Neural progenitor cell (in vitro differentiated cells): Measurements from ENCODE around the gene UBE2I. TPM values are rescaled to one million over a fixed set of nuclear protein-coding genes. Genes with fewer than 3 reads are reported as not detected.

Experiments
- DNase-seq: peaks from one replicate; pipeline ENCODE4 v3.0.0-alpha.2; 2016; ENCODE audit warnings: low spot score
- H2AFZ ChIP-seq: fragments of 200-600 bp; sonication (generic); replicated peaks from 2 replicates; pipeline ENCODE4 v1.6.1; 2016; ENCODE audit warnings: antibody characterized with exemption
- H3F3A ChIP-seq: fragments of 200-600 bp; sonication (generic); 2 replicates; pipeline ENCODE4 v1.6.1; 2016; ENCODE audit warnings: antibody characterized with exemption, low read depth
- H3K27ac ChIP-seq: fragments of 200-600 bp; sonication (generic); 2 replicates; pipeline ENCODE4 v1.5.1; 2016; ENCODE audit warnings: mild to moderate bottlenecking
- H3K27me3 ChIP-seq: fragments of 200-600 bp; sonication (generic); 2 replicates; pipeline ENCODE4 v1.6.1; 2016; ENCODE audit warnings: mild to moderate bottlenecking, moderate library complexity
- H3K36me3 ChIP-seq: fragments of 200-600 bp; sonication (generic); 2 replicates; pipeline ENCODE4 v1.5.1; 2016
- H3K4me1 ChIP-seq: fragments of 200-600 bp; sonication (generic); 2 replicates; pipeline ENCODE4 v1.6.1; 2016; ENCODE audit warnings: mixed run types
- H3K4me2 ChIP-seq: fragments of 200-600 bp; sonication (generic); 2 replicates; pipeline ENCODE4 v1.6.1; 2016
- H3K4me3 ChIP-seq: fragments of 200-600 bp; sonication (generic); 2 replicates; pipeline ENCODE4 v1.5.1; 2016
- H3K79me2 ChIP-seq: fragments of 200-600 bp; sonication (generic); 2 replicates; pipeline ENCODE4 v1.6.1; 2016; ENCODE audit warnings: low read depth
- H3K9ac ChIP-seq: fragments of 200-600 bp; sonication (generic); 2 replicates; pipeline ENCODE4 v1.6.1; 2016
- H3K9me3 ChIP-seq: fragments of 200-600 bp; sonication (generic); 2 replicates; pipeline ENCODE4 v1.5.1; 2016; ENCODE audit warnings: low read depth
- H4K20me1 ChIP-seq: fragments of 200-600 bp; sonication (generic); 2 replicates; pipeline ENCODE4 v1.6.1; 2016; ENCODE audit warnings: low read depth
- H3K27ac Mint-ChIP-seq: 3 replicates; pipeline ENCODE4 v1.8.0; 2021; ENCODE audit warnings: mixed read lengths
- H3K27me3 Mint-ChIP-seq: 2 replicates; pipeline ENCODE4 v1.8.0; 2022; ENCODE audit warnings: low read depth, mild to moderate bottlenecking, inconsistent platforms, moderate library complexity, mixed read lengths; ENCODE audit not compliant: insufficient read depth
- H3K36me3 Mint-ChIP-seq: 3 replicates; pipeline ENCODE4 v1.8.0; 2021; ENCODE audit warnings: mixed read lengths
- H3K4me1 Mint-ChIP-seq: 3 replicates; pipeline ENCODE4 v1.8.0; 2021; ENCODE audit warnings: mixed read lengths
- H3K4me3 Mint-ChIP-seq: 3 replicates; pipeline ENCODE4 v1.8.0; 2021; ENCODE audit warnings: mild to moderate bottlenecking, moderate library complexity, mixed read lengths
- H3K9me3 Mint-ChIP-seq: 3 replicates; pipeline ENCODE4 v1.8.0; 2020; ENCODE audit warnings: mixed read lengths
- EZH2 ChIP-seq: fragments of 200-600 bp; sonication (generic); IDR thresholded peaks from 2 replicates; pipeline ENCODE4 v1.6.1; 2017; ENCODE audit warnings: antibody characterized with exemption, mild to moderate bottlenecking, moderate library complexity
- EZH2phosphoT487 ChIP-seq: fragments of 200-600 bp; sonication (generic); IDR thresholded peaks from 2 replicates; pipeline ENCODE4 v1.6.1; 2017; ENCODE audit warnings: antibody characterized with exemption
- total RNA-seq: library from RNA; depleted of rRNA; stranded (reverse); fragments of >200 nt; gene quantifications from 2 replicates; pipeline ENCODE4 v1.2.3, GENCODE V29; 2015; ENCODE audit warnings: low replicate concordance
- TF ChIP-seq, protein P1 (sequence below): fragments of 200-600 bp; sonication (generic); IDR thresholded peaks from 2 replicates; pipeline ENCODE4 v1.5.1; 2017; ENCODE audit warnings: antibody characterized with exemption, mild to moderate bottlenecking

Gene UBE2I
- total RNA-seq, 1 donor from 2014 or later, result 239 TPM

DNA sequence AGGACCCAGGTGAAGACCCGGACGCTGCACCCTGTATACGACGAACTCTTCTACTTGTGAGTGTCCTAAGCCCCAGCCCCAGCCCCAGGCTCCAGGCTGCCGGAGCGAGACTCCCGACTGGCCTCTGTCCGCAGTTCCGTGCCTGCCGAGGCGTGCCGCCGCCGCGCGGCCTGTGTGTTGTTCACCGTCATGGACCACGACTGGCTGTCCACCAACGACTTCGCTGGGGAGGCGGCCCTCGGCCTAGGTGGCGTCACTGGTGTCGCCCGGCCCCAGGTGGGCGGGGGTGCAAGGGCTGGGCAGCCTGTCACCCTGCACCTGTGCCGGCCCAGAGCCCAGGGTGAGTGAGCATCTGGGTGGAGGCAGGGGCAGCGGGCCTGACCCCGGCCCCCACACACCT, 38.5 kb downstream of the UBE2I start:
- Mint-ChIP-seq H3K4me3 (no peak overlapping the region), H3K36me3 (peaks cover 5% of the 10 kb centered on the region), H3K4me1 (peaks cover 19% of the 10 kb centered on the region), H3K27me3 (peaks cover 21% of the 10 kb centered on the region), H3K9me3 (peaks cover 6% of the 10 kb centered on the region), H3K27ac (no peak overlapping the region)
- TF ChIP-seq, protein P1, sequence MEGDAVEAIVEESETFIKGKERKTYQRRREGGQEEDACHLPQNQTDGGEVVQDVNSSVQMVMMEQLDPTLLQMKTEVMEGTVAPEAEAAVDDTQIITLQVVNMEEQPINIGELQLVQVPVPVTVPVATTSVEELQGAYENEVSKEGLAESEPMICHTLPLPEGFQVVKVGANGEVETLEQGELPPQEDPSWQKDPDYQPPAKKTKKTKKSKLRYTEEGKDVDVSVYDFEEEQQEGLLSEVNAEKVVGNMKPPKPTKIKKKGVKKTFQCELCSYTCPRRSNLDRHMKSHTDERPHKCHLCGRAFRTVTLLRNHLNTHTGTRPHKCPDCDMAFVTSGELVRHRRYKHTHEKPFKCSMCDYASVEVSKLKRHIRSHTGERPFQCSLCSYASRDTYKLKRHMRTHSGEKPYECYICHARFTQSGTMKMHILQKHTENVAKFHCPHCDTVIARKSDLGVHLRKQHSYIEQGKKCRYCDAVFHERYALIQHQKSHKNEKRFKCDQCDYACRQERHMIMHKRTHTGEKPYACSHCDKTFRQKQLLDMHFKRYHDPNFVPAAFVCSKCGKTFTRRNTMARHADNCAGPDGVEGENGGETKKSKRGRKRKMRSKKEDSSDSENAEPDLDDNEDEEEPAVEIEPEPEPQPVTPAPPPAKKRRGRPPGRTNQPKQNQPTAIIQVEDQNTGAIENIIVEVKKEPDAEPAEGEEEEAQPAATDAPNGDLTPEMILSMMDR, result no peak
- TF ChIP-seq EZH2phosphoT487, result no peak
- TF ChIP-seq EZH2, result no peak
- Histone ChIP-seq H3K4me2 (no peak overlapping the region), H3K9ac (no peak overlapping the region), H3K4me3 (no peak overlapping the region), H3K4me1 (peaks cover 4% of the 10 kb centered on the region), H3K27ac (no peak overlapping the region), H3K79me2 (peaks cover 24% of the 10 kb centered on the region), H4K20me1 (peaks cover 6% of the 10 kb centered on the region), H2AFZ (no peak overlapping the region), H3K36me3 (no peaks in the 10 kb centered on the region), H3K27me3 (peaks cover 20% of the 10 kb centered on the region), H3K9me3 (no peaks in the 10 kb centered on the region), H3F3A (no peaks in the 10 kb centered on the region)
- no peak for DNase-seq

DNA sequence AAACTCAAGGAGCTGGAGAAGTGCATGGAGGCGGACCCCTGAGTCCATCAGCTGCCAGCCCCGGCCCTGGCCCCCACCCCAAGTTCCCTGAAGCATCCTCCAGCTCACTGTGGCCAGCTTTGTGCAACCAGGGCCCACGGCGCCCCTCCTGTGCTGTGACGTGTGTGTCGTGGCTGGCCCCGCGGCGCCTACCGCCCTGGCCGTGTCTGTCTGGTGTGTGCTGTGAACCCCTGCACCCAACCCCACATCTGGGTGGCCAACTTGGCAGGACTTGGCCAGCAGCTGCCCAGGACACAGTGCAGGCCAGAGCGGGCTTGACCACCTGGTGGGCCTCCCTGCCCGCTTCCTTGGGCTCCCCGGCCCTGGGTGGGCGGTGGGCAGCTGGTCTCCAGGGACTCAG, 39.0 kb downstream of the UBE2I start:
- Mint-ChIP-seq H3K27me3 (peaks cover 18% of the 10 kb centered on the region), H3K9me3 (peaks cover 6% of the 10 kb centered on the region), H3K4me1 (peaks cover 19% of the 10 kb centered on the region), H3K4me3 (peak overlapping the region; percentile 55), H3K36me3 (peaks cover 5% of the 10 kb centered on the region), H3K27ac (no peak overlapping the region)
- H3K9ac ChIP-seq, result no peak overlapping the region
- H3K36me3 ChIP-seq, result no peaks in the 10 kb centered on the region
- H3K9me3 ChIP-seq, result no peaks in the 10 kb centered on the region
- no peak overlapping the region for H2AFZ ChIP-seq
- H3K4me2 ChIP-seq, result no peak overlapping the region
- TF ChIP-seq, protein P1, result no peak
- no peak for TF ChIP-seq EZH2
- TF ChIP-seq EZH2phosphoT487, result no peak
- peaks cover 3% of the 10 kb centered on the region for H3K4me1 ChIP-seq
- H3F3A ChIP-seq, result no peaks in the 10 kb centered on the region
- H3K4me3 ChIP-seq, result no peak overlapping the region
- peaks cover 18% of the 10 kb centered on the region for H3K27me3 ChIP-seq
- no peak overlapping the region for H3K27ac ChIP-seq
- H4K20me1 ChIP-seq, result peaks cover 6% of the 10 kb centered on the region
- peaks cover 29% of the 10 kb centered on the region for H3K79me2 ChIP-seq
- DNase-seq, result no peak

DNA sequence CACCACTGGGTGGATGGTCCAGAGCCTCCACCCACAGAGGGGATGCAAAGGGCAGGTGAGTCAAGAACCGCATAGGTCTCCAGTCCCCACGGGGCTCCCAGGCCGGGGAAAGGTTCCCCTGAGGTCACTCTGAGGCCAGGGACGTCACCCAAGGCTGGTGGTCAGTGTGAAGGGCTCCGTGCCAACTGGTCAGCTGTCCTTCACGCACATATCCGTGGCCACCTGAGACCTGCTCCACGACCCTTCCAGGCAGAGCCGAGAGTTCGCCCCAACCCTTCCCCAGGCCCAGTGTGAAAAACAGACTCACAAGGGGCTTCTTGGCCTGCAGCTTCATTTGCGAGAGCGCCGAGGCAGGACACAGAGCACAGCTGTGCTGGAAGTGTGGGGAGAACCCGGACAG, 39.5 kb downstream of the UBE2I start:
- Histone ChIP-seq H3K27ac (no peak overlapping the region), H3K36me3 (no peaks in the 10 kb centered on the region), H3K4me3 (no peak overlapping the region), H3K4me2 (no peak overlapping the region), H3F3A (no peaks in the 10 kb centered on the region), H3K9me3 (no peaks in the 10 kb centered on the region), H3K79me2 (peaks cover 34% of the 10 kb centered on the region), H2AFZ (no peak overlapping the region), H4K20me1 (peaks cover 6% of the 10 kb centered on the region), H3K27me3 (peaks cover 13% of the 10 kb centered on the region), H3K4me1 (no peaks in the 10 kb centered on the region), H3K9ac (no peak overlapping the region)
- no peak for DNase-seq
- Mint-ChIP-seq H3K9me3 (peaks cover 6% of the 10 kb centered on the region), H3K4me1 (peaks cover 21% of the 10 kb centered on the region), H3K36me3 (peaks cover 5% of the 10 kb centered on the region), H3K27me3 (peaks cover 16% of the 10 kb centered on the region), H3K27ac (no peak overlapping the region), H3K4me3 (peak overlapping the region; percentile 55)
- TF ChIP-seq EZH2phosphoT487 (no peak), EZH2 (no peak)
- TF ChIP-seq, protein P1, result no peak
